GM23248 (cell line): ENCODE data around the gene UCHL1. TPM values are rescaled to one million over a fixed set of nuclear protein-coding genes. Genes with fewer than 3 reads are reported as not detected.
A peak's percentile ranks its signal among the peaks of the same experiment; 100 is the strongest.

Experiments
- DNase-seq: peaks from one replicate; pipeline ENCODE4 v3.0.0-alpha.2; 2015
- H2AFZ ChIP-seq: fragments of 200-600 bp; sonication (generic); 2 replicates; pipeline ENCODE4 v1.6.1; 2016; ENCODE audit warnings: antibody characterized with exemption
- H3F3A ChIP-seq: fragments of 200-600 bp; sonication (generic); 2 replicates; pipeline ENCODE4 v1.6.1; 2016; ENCODE audit warnings: mild to moderate bottlenecking, antibody characterized with exemption, mixed run types; ENCODE audit not compliant: insufficient read depth
- H3K27ac ChIP-seq: fragments of 200-600 bp; sonication (generic); 2 replicates; pipeline ENCODE4 v1.5.1; 2016; ENCODE audit warnings: mild to moderate bottlenecking
- H3K27me3 ChIP-seq: fragments of 200-600 bp; sonication (generic); replicated peaks from 2 replicates; pipeline ENCODE4 v1.6.1; 2016; ENCODE audit warnings: mild to moderate bottlenecking; ENCODE audit not compliant: insufficient read depth
- H3K36me3 ChIP-seq: fragments of 200-600 bp; sonication (generic); 2 replicates; pipeline ENCODE4 v1.6.1; 2016; ENCODE audit warnings: low read depth, mild to moderate bottlenecking
- H3K4me1 ChIP-seq: fragments of 200-600 bp; sonication (generic); 2 replicates; pipeline ENCODE4 v1.6.1; 2016; ENCODE audit warnings: mild to moderate bottlenecking; ENCODE audit not compliant: insufficient read depth
- H3K4me2 ChIP-seq: fragments of 200-600 bp; sonication (generic); one replicate; pipeline ENCODE4 v1.6.1; 2016; ENCODE audit warnings: mild to moderate bottlenecking; ENCODE audit not compliant: unreplicated experiment
- H3K4me3 ChIP-seq: fragments of 200-600 bp; sonication (generic); 2 replicates; pipeline ENCODE4 v1.5.1; 2016; ENCODE audit warnings: mild to moderate bottlenecking
- H3K79me2 ChIP-seq: fragments of 200-600 bp; sonication (generic); 2 replicates; pipeline ENCODE4 v1.6.1; 2016; ENCODE audit warnings: mild to moderate bottlenecking; ENCODE audit not compliant: insufficient read depth
- H3K9ac ChIP-seq: fragments of 200-600 bp; sonication (generic); 2 replicates; pipeline ENCODE4 v1.6.1; 2016; ENCODE audit warnings: mild to moderate bottlenecking
- H3K9me2 ChIP-seq: fragments of 200-600 bp; sonication (generic); 2 replicates; pipeline ENCODE4 v1.6.1; 2016; ENCODE audit warnings: mixed run types, mild to moderate bottlenecking, moderate library complexity; ENCODE audit not compliant: insufficient read depth
- H3K9me3 ChIP-seq: fragments of 200-600 bp; sonication (generic); one replicate; pipeline ENCODE4 v1.6.1; 2017; ENCODE audit warnings: low read depth
- H4K20me1 ChIP-seq: fragments of 200-600 bp; sonication (generic); 2 replicates; pipeline ENCODE4 v1.6.0; 2016; ENCODE audit not compliant: insufficient read depth
- EZH2 ChIP-seq: fragments of 200-600 bp; sonication (generic); IDR thresholded peaks from 2 replicates; pipeline ENCODE4 v1.6.1; 2018; ENCODE audit warnings: antibody characterized with exemption, mild to moderate bottlenecking; ENCODE audit not compliant: insufficient read depth, poor library complexity, severe bottlenecking
- EZH2phosphoT487 ChIP-seq: fragments of 200-600 bp; sonication (generic); IDR thresholded peaks from 2 replicates; pipeline ENCODE4 v1.6.1; 2018; ENCODE audit warnings: antibody characterized with exemption, moderate library complexity, mild to moderate bottlenecking, low read depth; ENCODE audit not compliant: insufficient read depth
- WGBS, 2 experiments: methylation state at CpG; one replicate each; pipeline ENCODE4 v1.1.6; 2015 to 2017; ENCODE audit warnings: low lambda C conversion rate in 2 of 2, low coverage in 1 of 2; ENCODE audit errors: missing lambda C conversion rate in 2 of 2; 5-methylcytosine and 5-hydroxymethylcytosine counted together
- in situ Hi-C: fragments of 300-500 bp; cut with MboI; formaldehyde crosslinking; loops from 2 replicates; pipeline ENCODE4 v1.15.0; 2020
- polyA plus RNA-seq: library from polyadenylated mRNA; unstranded; fragments of >200 nt; fragmentation: Nextera tagmentation; extraction: Ambion mirVana; gene quantifications from 2 replicates; pipeline ENCODE4 v1.2.1, GENCODE V29; 2016
- total RNA-seq: library from RNA; depleted of rRNA; stranded (reverse); fragments of >200 nt; shearing (Covaris generic); gene quantifications from 2 replicates; pipeline ENCODE4 v1.2.3, GENCODE V29; 2014

UCHL1 gene
- total and polyA plus RNA-seq, 2 experiments from 2014 or later = 306 to 525 TPM

DNA sequence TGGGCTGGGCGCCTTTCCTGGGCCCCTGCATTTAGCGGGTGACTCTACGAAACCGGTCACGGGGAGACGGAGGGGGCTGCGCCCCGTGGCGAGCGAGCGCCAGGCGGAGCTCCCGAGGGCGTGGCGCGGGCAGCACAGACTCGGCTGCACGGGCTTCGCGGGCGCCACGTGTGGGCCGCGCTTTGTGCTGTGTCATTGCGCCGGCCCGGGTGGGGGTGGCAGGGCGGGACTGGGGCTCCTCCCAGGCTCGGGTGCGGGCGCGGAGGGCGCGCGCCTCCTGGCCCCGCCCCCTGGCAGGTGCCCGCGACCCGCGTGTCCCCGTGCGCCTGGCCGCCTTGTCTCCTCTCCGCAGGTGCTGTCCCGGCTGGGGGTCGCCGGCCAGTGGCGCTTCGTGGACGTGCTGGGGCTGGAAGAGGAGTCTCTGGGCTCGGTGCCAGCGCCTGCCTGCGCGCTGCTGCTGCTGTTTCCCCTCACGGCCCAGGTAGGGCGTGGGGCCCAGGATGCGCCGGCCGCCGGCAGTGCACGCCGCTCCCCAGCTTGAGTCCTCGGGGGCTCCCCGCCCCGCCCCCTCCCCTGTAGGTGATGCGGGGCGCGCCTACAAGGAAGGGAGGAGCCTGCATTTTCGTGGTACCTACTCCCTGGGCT is 651 bp downstream of the UCHL1 start:
- Histone ChIP-seq H3F3A (peaks cover 23% of the 10 kb centered on the region), H3K36me3 (no peaks in the 10 kb centered on the region), H4K20me1 (no peaks in the 10 kb centered on the region), H3K9ac (peak overlapping the region; percentile 84), H3K27ac (peak overlapping the region; percentile 30; the same call in 1 of the 2 replicates), H3K27me3 (peaks cover 15% of the 10 kb centered on the region), H3K4me3 (peak overlapping the region; percentile 71), H3K9me2 (no peaks in the 10 kb centered on the region), H2AFZ (peak overlapping the region; percentile 75), H3K9me3 (no peaks in the 10 kb centered on the region), H3K79me2 (no peaks in the 10 kb centered on the region), H3K4me2 (peak overlapping the region; percentile 75), H3K4me1 (no peaks in the 10 kb centered on the region)
- TF ChIP-seq EZH2phosphoT487 = no peak
- TF ChIP-seq EZH2 = no peak
- in situ Hi-C loops = no loop called here
- WGBS, 2 experiments = 1 to 12% methylated on average over 17 to 50 of the region's 69 CpGs
- DNase-seq = peak; percentile 85

DNA sequence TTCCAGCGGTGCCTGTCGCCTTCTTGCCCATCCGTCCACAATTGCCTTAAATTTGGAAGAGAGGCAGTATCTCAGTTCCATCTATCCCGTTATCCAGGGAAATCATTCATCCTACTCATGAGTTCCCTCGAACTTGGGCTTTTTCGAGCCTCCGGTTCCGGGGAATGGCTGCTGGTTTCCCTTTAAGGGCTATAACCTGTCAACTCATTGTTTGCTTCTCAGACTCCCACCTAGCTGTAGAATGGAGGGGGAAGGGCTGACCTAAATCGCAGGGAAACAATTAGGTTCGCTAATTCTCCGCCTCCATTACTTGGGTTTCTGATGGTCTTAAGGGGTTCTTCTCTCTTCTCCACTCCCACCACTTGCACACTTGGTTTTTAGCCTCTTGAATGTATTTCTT is 1.2 kb downstream of the UCHL1 start:
- H4K20me1 ChIP-seq = no peaks in the 10 kb centered on the region
- 78 to 84% methylated on average over 11 of the region's 11 CpGs for WGBS, 2 experiments
- no peaks in the 10 kb centered on the region for H3K9me2 ChIP-seq
- no peaks in the 10 kb centered on the region for H3K4me1 ChIP-seq
- DNase-seq = no peak
- H3F3A ChIP-seq = peaks cover 23% of the 10 kb centered on the region
- no peaks in the 10 kb centered on the region for H3K79me2 ChIP-seq
- no peak overlapping the region for H3K9ac ChIP-seq
- H2AFZ ChIP-seq = peak overlapping the region; percentile 75
- in situ Hi-C loops = no loop called here
- H3K4me2 ChIP-seq = peak overlapping the region; percentile 75
- H3K4me3 ChIP-seq = peak overlapping the region; percentile 71
- H3K27me3 ChIP-seq = peaks cover 15% of the 10 kb centered on the region
- H3K9me3 ChIP-seq = no peaks in the 10 kb centered on the region
- TF ChIP-seq EZH2phosphoT487 = no peak
- TF ChIP-seq EZH2 = no peak
- 0 out of 2 replicates have a peak, but pooled peaks cover 2% of the 10 kb centered on the region for H3K36me3 ChIP-seq
- no peak overlapping the region; the same call in 1 of the 2 replicates for H3K27ac ChIP-seq

DNA sequence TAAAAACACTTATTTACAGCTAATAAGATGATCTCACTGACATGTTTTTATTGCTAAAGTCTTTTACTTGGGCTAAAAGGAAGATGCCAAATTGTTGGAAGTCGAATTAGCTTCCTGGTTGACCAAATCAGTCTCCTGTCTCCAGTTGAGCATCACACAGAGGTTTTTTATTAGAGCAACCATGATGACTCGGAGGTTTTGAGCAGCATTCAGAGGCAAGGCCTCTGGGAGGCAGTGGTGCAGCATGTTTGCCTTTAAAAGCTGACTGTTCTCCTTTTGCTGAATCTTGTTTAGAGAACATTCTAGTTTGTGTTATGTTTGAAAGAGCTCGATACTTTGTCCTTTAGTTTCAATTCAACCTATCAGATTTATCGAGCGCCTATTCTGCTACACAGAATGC is 2.1 kb downstream of the UCHL1 start:
- Histone ChIP-seq H3K27ac (peak overlapping the region; percentile 15; the same call in 1 of the 2 replicates), H3K4me3 (peak overlapping the region; percentile 71; the same call in 1 of the 2 replicates), H3F3A (peaks cover 23% of the 10 kb centered on the region), H3K9ac (no peak overlapping the region), H3K9me2 (no peaks in the 10 kb centered on the region), H4K20me1 (no peaks in the 10 kb centered on the region), H3K36me3 (peaks cover 7% of the 10 kb centered on the region; the same call in 1 of the 2 replicates), H3K27me3 (peaks cover 7% of the 10 kb centered on the region), H3K9me3 (no peaks in the 10 kb centered on the region), H3K79me2 (no peaks in the 10 kb centered on the region), H3K4me2 (peak overlapping the region; percentile 75), H3K4me1 (no peaks in the 10 kb centered on the region), H2AFZ (peak overlapping the region; percentile 40)
- in situ Hi-C loops = no loop called here
- peak; percentile 82 for DNase-seq
- WGBS, 2 experiments = 66 to 70% methylated on average over 5 of the region's 5 CpGs
- no peak for TF ChIP-seq EZH2
- no peak for TF ChIP-seq EZH2phosphoT487

DNA sequence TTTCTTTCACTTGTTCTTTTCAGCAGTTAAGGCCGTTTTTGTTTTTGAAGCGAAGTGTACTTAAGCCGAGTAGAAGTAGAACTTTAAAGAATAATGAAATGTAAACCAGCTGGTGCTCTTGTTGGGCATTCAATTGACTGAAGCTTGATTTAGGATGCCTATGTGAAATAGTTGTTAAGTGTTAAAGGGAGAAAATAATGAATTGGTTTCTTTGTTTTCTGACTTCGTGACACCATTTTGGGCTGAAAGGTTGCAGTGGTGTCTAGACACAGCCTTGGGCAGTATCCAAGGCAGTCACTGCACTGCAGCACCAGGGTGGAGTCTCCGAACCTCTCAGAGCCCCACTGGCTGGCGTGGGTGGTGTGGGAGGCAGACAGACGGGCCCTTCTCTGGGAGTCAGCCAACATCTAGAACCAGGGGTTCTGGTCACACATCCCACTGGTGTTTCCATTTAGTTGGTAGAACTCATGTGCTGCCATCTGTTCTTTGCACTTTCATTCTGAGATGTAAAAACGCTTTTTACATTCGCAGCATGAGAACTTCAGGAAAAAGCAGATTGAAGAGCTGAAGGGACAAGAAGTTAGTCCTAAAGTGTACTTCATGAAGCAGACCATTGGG is 3.5 kb downstream of the UCHL1 start:
- H3K27me3 ChIP-seq = peaks cover 7% of the 10 kb centered on the region
- no peak overlapping the region for H3K4me2 ChIP-seq
- H3K27ac ChIP-seq = no peak overlapping the region
- no peaks in the 10 kb centered on the region for H3K4me1 ChIP-seq
- no peak for DNase-seq
- no peaks in the 10 kb centered on the region for H3K9me2 ChIP-seq
- no peak overlapping the region for H2AFZ ChIP-seq
- no peaks in the 10 kb centered on the region for H3K9me3 ChIP-seq
- no peaks in the 10 kb centered on the region for H4K20me1 ChIP-seq
- TF ChIP-seq EZH2phosphoT487 = no peak
- TF ChIP-seq EZH2 = no peak
- H3F3A ChIP-seq = peaks cover 23% of the 10 kb centered on the region
- in situ Hi-C loops = no loop called here
- WGBS, 2 experiments = 88% methylated on average over 9 of the region's 9 CpGs
- H3K9ac ChIP-seq = no peak overlapping the region
- H3K79me2 ChIP-seq = no peaks in the 10 kb centered on the region
- peaks cover 7% of the 10 kb centered on the region; the same call in 1 of the 2 replicates for H3K36me3 ChIP-seq
- H3K4me3 ChIP-seq = no peak overlapping the region
